ENCODE data around the gene VAMP1. TPM values are rescaled to one million over a fixed set of nuclear protein-coding genes. Genes with fewer than 3 reads are reported as not detected.

Gene VAMP1
- total and polyA plus RNA-seq, 2 of the 8 experiments (the other 6 are each of a cell fraction or from before 2014, with no cell fraction given): 10.8 to 23.1 TPM

GRCh38 chr12:6458281-6459003, 12.0 kb downstream of the VAMP1 start:
- H2AFZ ChIP-seq (ENCODE audit: low read length): no peak overlapping the region
- no peak overlapping the region for H2BK15ac ChIP-seq (ENCODE audit: low read length)
- ChIA-PET POLR2A (ENCODE audit: partially characterized antibody) (interaction anchor here (0.6 to 8.8 kb wide), 9 partner anchors 11 to 235 kb away, joined by 3 to 78 read pairs (median 4); partner anchors contain the start of genes GAPDH, SCNN1A and VAMP1), CTCF (ENCODE audit: partially characterized antibody) (interaction anchor here (0.5 to 10.5 kb wide), 11 partner anchors 7 to 131 kb away, joined by 3 to 202 read pairs (median 5); partner anchors contain the start of gene TAPBPL)
- H3K4me1 ChIP-seq (replicated peaks in 1 of 4; ENCODE audit: control insufficient read depth in 3 of 4, insufficient read depth in 4 of 4, low read length in 3 of 4): no peaks in the 10 kb centered on the region
- no peak overlapping the region for H2BK20ac ChIP-seq (ENCODE audit: low read length)
- H3K4ac ChIP-seq (replicated peaks; ENCODE audit: insufficient read length, low read depth, low read length): no peak overlapping the region
- FAIRE-seq: no peak
- no peak overlapping the region for H3K9ac ChIP-seq (replicated peaks in 1 of 4; ENCODE audit: extremely low read depth in 1 of 4, low read depth in 3 of 4, low read length in 3 of 4)
- H3K4me3 ChIP-seq (ENCODE audit: extremely low read depth in 1 of 4, insufficient read depth in 2 of 4, low read depth in 3 of 4, low read length in 4 of 4): no peak overlapping the region
- no peak overlapping the region for H3K4me2 ChIP-seq (ENCODE audit: insufficient read depth in 1 of 2, low read depth in 2 of 2, low read length in 2 of 2)
- no peak overlapping the region for H2BK120ac ChIP-seq (replicated peaks; ENCODE audit: low read depth, low read length)
- no peaks in the 10 kb centered on the region for H3K23me2 ChIP-seq (ENCODE audit: low read depth, low read length)
- H4K91ac ChIP-seq (replicated peaks; ENCODE audit: insufficient read length, low read length): no peak overlapping the region
- H3K27ac ChIP-seq (ENCODE audit: low read depth, low read length): no peak overlapping the region; the same call in 1 of the 2 replicates
- no peaks in the 10 kb centered on the region for H3K79me2 ChIP-seq (ENCODE audit: control insufficient read depth in 1 of 2, insufficient read depth in 2 of 2, low read length in 2 of 2)
- no peak overlapping the region for H3K18ac ChIP-seq (ENCODE audit: extremely low read depth, low read length)
- no peaks in the 10 kb centered on the region for H3K9me3 ChIP-seq (ENCODE audit: insufficient read depth in 2 of 2, low read depth in 1 of 2, low read length in 1 of 2)
- H2BK12ac ChIP-seq (ENCODE audit: low read depth, low read length): no peak overlapping the region
- no peaks in the 10 kb centered on the region for H3K79me1 ChIP-seq (ENCODE audit: low read depth, low read length)
- TF ChIP-seq SIN3A (conservative IDR thresholded peaks at IDR 0.05 in 1 of 2, IDR thresholded peaks at IDR 0.05 in 1 of 2; ENCODE audit: low read depth in 1 of 2, low read length in 2 of 2) (no peak), RNF2 (IDR thresholded peaks at IDR 0.05; ENCODE audit: borderline replicate concordance, low read depth, low read length, missing control alignments, poor library complexity, severe bottlenecking) (no peak), NRF1 (IDR thresholded peaks at IDR 0.05; ENCODE audit: low read depth, low read length) (no peak), ASH2L (IDR thresholded peaks at IDR 0.05; ENCODE audit: low read length) (no peak)
- TF ChIP-seq, protein P1, sequence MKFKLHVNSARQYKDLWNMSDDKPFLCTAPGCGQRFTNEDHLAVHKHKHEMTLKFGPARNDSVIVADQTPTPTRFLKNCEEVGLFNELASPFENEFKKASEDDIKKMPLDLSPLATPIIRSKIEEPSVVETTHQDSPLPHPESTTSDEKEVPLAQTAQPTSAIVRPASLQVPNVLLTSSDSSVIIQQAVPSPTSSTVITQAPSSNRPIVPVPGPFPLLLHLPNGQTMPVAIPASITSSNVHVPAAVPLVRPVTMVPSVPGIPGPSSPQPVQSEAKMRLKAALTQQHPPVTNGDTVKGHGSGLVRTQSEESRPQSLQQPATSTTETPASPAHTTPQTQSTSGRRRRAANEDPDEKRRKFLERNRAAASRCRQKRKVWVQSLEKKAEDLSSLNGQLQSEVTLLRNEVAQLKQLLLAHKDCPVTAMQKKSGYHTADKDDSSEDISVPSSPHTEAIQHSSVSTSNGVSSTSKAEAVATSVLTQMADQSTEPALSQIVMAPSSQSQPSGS (IDR thresholded peaks at IDR 0.05; ENCODE audit: low read length): no peak
- H3K14ac ChIP-seq (ENCODE audit: insufficient read length): no peak overlapping the region
- no peak overlapping the region for H4K8ac ChIP-seq (ENCODE audit: extremely low read depth, insufficient read depth, low read length)
- H3K56ac ChIP-seq (replicated peaks; ENCODE audit: insufficient read length, low read depth, low read length): no peak overlapping the region
- DNase-seq (ENCODE audit: low read depth in 1 of 2, low spot score in 2 of 2): no peak
- no peaks in the 10 kb centered on the region for H3K27me3 ChIP-seq (replicated peaks in 1 of 4; ENCODE audit: control insufficient read depth in 3 of 4, extremely low read depth in 1 of 4, insufficient read depth in 3 of 4, low read length in 3 of 4)
- no peak overlapping the region for H4K5ac ChIP-seq (ENCODE audit: insufficient read length, low read depth, low read length)
- H2BK5ac ChIP-seq (ENCODE audit: low read depth, low read length): no peak overlapping the region
- H4K20me1 ChIP-seq (replicated peaks in 1 of 2; ENCODE audit: control insufficient read depth in 1 of 2, insufficient read depth in 2 of 2, low read length in 2 of 2): no peaks in the 10 kb centered on the region
- H3K23ac ChIP-seq (ENCODE audit: insufficient read length): no peak overlapping the region
- no peak overlapping the region for H2AK5ac ChIP-seq (ENCODE audit: low read depth, low read length)
- H3K36me3 ChIP-seq (ENCODE audit: control insufficient read depth in 2 of 4, insufficient read depth in 4 of 4, low read length in 3 of 4): peaks cover 0 to 19% (median 14%) of the 10 kb centered on the region in 4 experiments; a peak in 6 of 8 replicates
- 94% methylated on average over 14 of the region's 14 CpGs; no CpG with 5 or more reads in 1 of the 2 experiments for WGBS, 2 experiments (ENCODE audit: extremely low coverage in 1 of 2, insufficient coverage in 1 of 2, insufficient read length in 1 of 2, insufficient replicate concordance in 2 of 2, low coverage in 1 of 2, low lambda C conversion rate in 2 of 2, missing lambda C conversion rate in 1 of 2)

Measured in H1 (cell line).